IPS DF 19.7 (cell line): ENCODE results near the gene RBM20.
"Not testable (repeated sequence)": the region's sequence is repeated elsewhere in the genome, so short reads cannot be mapped to it uniquely, and the experiment has no call there.

Experiments
- DNase-seq: peaks from one replicate; pipeline ENCODE4 v3.0.0-alpha.2; 2013; ENCODE audit warnings: low read depth, low spot score

RBM20 gene

GRCh38 chr10:110625356-110625894 lies 18.7 kb upstream of the RBM20 start:
- DNase-seq = no peak

DNA sequence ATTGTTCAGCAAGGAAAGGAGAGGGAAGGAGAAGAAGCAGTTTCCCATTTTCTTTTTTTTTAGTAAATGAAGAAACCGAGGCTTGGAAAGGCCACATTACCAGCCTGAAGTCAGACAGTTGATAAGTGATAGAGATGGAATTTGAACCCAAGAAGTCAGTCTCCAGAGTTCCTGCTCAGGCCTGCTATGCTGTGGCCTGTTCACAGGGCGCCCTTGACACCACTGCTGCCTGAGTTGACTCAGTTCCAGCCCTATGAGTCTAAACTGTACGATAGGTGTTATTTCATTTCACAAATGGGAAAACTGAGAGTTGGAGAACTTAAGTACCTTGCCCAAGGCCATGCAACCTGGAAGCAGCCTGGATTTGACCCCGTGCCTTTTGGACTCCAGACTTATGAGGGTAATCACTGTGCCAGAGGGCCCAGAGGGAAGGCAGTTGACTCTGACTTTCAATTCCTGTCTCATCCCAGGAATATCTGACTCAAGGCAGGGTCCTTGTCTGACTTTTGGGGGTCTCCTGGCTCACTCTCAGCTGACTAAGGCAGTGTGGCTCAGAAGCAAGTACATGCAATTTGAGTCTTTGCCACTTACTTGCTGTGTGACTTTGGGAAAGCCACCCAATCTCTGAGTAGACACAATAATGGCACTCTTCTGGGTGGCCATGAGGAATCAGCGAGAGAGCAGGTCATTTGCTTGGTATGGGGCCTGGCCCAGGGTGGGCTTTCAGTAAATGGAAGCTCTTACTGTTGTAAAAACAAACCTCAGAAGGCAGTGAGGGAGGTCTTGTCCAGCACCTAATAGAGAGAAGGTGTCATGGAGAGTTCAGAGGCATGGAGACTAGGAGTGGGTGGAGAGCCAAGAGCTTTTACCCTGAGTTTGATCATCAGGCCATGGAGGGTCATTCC lies 17.9 kb upstream of the RBM20 start:
- DNase-seq = no peak

- no peak for DNase-seq
Measured at GRCh38 chr10:110628161-110628560, 16.0 kb upstream of the RBM20 start.

DNA sequence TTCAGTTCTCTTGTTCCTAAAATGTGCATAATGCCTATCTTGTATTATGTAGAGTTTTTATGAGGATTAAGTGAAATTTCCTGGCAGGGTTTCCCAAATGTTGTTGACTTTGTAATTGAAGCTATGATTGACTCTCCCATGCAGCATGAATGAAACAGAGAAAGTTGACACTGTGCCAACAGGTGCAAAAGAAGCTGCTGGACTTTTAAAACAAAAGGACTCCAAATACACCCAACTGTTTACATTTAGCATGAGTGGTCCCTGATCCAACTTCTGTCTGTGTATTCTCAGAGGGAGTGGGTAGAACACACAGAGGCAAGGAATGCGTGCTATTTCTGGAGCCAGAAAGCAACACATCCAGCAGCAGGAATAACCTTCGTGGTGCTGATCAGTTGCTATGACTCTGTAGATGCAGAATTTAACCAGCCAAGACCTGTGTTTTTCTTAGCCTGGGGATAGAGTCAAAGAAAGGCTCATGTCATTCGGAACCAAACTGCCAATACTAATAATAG lies 14.4 kb upstream of the RBM20 start:
- DNase-seq = no peak

DNA sequence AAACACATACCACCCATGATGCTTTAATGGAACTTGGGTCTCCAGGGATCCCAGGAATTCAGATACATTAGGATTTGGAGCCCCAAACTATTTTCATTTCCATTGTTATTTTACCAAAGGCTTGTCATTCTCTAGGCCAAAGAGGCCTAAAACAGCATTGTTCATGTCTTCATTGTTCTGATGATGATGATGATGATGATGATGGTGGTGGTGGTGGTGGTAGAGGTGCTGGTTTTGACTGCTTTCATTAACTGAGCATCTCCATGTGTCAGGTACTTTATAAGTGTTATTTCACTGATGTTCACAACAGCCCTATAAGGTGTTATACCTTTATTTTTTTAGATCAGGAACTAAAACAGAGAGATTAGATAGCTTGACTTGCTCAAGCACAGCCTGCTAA lies 12.2 kb upstream of the RBM20 start:
- no peak for DNase-seq

GRCh38 chr10:110632591-110633215 lies 11.4 kb upstream of the RBM20 start:
- no peak for DNase-seq

DNA sequence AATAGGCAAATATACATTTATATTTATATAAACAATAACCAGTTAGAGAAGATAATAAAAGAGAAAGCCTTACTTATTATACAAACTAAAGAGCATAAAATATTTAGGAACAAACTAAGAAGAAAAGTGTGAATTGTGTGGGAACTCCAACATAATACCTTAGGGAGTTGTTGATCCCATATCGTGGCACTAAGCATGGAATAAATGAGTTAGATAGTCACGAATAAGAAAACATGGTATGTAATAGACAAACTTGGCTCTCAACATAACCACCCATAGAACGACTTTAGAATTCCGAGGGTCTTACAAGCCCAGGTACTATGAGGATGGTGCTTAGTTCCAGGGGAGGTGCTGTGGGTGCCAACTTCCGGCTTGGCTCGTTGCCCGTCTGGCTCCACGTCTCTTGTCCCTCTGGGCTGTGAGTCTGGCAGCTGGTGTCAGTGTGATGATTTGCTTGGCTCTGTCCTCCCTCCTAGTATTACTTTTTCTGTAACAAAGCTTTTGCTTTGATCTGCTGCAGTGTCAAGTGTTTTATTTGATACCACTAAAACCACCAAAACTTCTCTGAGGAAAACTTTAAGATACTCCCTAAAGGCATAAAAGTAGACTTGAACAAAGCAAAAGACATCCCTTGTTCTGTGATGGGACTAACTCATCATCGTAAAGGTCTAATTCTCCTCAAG lies 9.5 kb upstream of the RBM20 start:
- no peak for DNase-seq

DNA sequence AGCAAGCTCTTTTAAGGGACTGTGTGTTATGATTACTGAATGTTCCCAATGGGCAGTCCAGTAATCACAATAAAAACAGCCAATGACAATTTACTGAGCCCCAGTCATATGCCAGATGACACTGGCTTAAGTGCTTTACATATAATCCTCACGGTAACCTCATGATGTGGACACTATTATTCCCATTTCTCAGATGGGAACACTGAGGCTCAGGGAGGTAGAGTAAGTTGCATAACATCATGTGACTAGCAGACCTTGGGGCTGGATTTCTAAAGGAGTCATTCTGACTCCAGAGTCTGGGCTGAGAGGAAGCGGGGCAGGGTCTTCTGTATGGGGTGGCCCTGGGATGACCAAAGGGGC lies 7.6 kb upstream of the RBM20 start:
- no peak for DNase-seq

DNA sequence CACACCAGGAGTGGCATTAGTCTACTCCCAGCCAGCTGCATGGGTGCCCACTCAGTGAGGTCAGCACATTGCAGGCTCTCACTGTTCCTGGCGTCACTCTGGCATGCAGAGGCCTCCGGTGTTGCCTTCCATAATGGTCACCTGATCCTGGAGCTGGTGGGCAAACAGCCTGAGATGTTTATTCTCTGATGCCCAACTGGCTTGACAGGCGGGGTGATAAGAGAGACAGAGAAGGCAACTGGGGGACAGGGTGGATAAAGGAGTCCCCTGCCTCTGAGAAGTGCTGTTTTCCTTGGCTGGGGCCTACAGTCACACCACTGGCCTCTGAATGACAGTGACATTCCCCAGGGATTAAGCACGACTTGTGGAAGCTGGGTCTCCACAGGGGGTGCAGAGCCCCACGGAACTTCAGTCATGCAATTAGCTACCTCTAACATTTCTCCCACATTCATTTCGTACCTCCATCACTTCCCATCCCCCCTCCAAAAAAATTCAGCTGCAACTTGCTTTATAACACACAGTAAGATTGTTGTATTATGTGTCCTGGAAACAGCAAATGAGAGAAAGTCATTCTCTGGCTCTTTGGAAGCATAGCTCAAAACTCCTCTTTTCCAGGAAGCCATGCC lies 7.1 kb upstream of the RBM20 start:
- no peak for DNase-seq

DNA sequence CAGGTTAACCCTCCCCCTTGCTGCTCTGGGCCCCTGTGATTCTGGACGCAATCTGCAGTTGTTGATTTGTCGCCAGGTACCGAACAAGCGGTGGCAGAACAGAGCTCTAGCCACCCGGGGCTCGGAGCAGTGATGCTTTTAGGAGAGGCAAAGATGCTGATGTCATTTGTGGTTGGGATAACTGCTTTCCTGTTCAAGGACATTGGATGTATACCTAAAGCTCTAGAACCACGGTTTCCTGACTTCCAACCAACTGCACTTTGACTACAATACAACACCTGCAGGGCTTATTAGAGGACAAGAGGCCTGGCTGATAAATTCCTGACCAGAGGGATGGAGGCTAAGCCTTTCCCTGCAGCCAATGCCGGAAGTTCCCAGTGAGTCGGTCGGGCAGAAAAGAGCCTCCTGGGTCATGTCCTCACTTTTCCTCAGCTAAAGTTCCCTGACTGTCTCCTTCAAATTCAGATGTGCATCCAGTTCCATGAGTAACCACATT lies 6.5 kb upstream of the RBM20 start:
- no peak for DNase-seq

DNA sequence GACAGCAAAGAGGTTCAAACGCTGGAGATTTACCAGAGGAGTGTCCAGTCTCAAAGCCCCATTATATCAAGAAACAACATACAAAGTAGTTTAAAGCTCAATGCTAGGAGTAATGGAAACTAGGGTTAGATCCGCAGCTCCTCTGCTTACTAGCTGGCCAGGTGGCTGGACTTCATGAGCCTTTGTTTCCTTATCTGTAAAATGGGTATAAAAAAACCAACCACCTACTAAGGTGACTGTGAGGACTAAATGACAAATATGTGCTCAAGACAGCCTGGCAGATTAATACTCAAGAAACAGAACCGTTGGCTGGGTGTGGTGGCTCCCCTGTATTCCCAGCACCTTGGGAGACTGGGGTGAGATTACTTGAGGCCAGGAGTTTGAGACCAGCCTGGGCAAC lies 5.8 kb upstream of the RBM20 start:
- DNase-seq = no peak

GRCh38 chr10:110639046-110639445 lies 5.1 kb upstream of the RBM20 start:
- DNase-seq = not testable (repeated sequence)

GRCh38 chr10:110639858-110640257 lies 4.3 kb upstream of the RBM20 start:
- DNase-seq = not testable (repeated sequence)

GRCh38 chr10:110641256-110641655 lies 2.9 kb upstream of the RBM20 start:
- peak; percentile 94 for DNase-seq

DNA sequence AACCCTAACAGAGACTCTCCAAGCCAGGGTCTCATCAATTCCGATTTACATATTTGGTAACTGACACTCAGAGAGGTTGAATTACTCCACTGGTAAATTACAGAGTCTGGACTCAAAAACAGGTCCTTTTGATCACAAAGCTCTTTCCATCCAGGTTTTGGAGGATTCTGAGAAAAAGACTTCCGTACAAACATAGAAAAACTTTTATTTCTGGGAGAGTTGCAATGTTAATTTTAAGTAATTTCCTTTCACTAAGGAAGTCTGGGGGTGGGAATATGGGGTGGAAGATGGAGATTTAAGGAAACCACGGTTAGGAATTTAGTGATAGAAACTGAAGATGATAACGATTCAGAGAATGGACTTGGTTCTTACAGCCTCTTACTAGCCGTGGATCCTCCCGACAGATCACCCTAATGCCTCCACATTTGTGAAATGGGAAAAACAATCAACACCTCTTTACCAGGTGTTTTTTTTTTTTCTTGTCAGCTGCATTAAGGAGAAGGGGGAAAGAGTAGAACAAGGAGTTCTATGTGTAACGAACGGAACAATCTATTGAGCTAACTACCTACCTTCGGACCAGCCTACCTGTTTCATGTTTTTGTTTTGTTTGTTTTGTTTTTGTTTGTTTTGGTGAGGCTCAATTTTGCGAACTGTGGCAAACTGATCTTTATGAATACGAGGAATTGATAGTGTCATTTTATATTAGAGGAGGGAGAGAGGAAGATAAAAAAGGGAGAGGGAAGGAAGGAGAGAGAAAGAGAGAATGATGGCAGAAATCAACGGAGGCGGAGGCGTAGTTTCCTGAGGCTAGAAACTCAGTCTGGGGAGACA lies 1.7 kb upstream of the RBM20 start:
- no peak for DNase-seq

GRCh38 chr10:110643035-110643652 lies 992 bp upstream of the RBM20 start:
- no peak for DNase-seq

GRCh38 chr10:110644598-110645462 lies 694 bp downstream of the RBM20 start:
- no peak for DNase-seq

DNA sequence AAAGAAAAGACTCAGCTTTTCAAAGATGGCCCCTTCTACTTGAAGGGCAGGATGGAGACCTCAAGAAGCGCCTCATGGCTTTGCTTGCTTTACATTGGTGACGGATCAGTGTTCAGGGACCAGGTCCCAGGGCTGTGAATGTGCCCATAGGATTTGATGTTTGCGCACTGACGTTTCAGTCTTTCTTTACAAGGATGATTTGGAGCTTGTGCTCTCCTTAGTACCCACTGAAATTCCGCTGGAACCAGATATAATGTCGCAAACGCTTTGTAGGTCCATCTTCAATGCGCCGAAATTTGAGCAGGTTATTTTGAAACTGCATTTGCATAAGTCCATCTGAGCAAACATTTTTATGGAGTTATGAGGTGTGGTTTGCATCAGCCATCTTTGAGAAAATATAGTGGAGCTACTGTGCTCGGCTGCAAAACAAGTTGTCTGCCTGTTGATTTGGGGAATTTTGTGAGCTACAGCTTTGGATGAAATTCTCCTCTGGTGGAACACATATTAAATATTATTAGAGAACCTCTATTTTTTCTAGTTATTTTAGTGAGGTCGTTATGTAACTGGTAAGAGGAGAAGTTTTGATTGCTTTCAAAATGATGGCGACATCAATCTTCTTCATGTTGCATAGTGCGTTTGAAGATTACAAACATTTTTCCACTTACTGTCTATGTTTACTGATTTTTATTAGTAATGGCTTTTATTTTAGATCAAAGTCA lies 2.4 kb downstream of the RBM20 start:
- no peak for DNase-seq

DNA sequence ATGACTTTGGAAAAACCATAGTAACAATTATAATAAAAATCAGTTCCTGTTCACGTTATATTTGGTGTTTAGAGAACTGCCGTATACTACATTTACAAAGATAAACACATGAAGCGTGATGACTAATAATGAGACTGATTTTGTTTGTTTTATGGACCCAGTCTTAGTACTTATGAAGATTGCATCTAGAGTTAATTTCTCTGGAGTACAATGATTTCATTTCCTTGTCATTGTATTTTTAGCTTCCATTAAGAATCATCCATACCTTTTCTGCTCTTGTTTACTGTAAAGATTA lies 2.9 kb downstream of the RBM20 start:
- no peak for DNase-seq
